ENCODE data around the gene PLIN1.

- TF ChIP-seq CTCF (IDR thresholded peaks at IDR 0.05 in 2 of 3, conservative IDR thresholded peaks at IDR 0.05 in 1 of 3; ENCODE audit: borderline replicate concordance in 1 of 3, insufficient read depth in 1 of 3, low read depth in 2 of 3, low read length in 2 of 3) (no peak), EZH2 (IDR thresholded peaks at IDR 0.05) (no peak), JUND (IDR thresholded peaks at IDR 0.05) (no peak), POLR2A (IDR thresholded peaks at IDR 0.05; ENCODE audit: borderline replicate concordance, extremely low read depth, insufficient read depth, insufficient read length) (no peak), MAX (IDR thresholded peaks at IDR 0.05) (no peak)
These were observed 12.8 kb downstream of the PLIN1 start for GRCh38 chr15:89666184-89666857.
